HUES64 (cell line): Measurements from ENCODE around the gene TMPRSS6.

ENCODE experiments used
- H3K27ac ChIP-seq: 2 replicates; pipeline ENCODE4 v1.7.0; 2013; ENCODE audit warnings: low read depth, low read length, inconsistent platforms
- H3K27me3 ChIP-seq: 2 replicates; pipeline ENCODE4 v1.6.1; 2013; ENCODE audit warnings: mild to moderate bottlenecking, low read length; ENCODE audit not compliant: insufficient read depth
- H3K36me3 ChIP-seq: 2 replicates; pipeline ENCODE4 v1.6.1; 2013; ENCODE audit warnings: mild to moderate bottlenecking, low read length; ENCODE audit not compliant: insufficient read depth
- H3K4me1 ChIP-seq: 2 replicates; pipeline ENCODE4 v1.6.1; 2013; ENCODE audit warnings: mild to moderate bottlenecking, low read length, moderate library complexity; ENCODE audit not compliant: insufficient read depth
- H3K4me3 ChIP-seq: 2 replicates; pipeline ENCODE4 v1.5.1; 2013; ENCODE audit warnings: mild to moderate bottlenecking, low read length, moderate library complexity
- H3K9ac ChIP-seq: 2 replicates; pipeline ENCODE4 v1.6.1; 2013; ENCODE audit warnings: mild to moderate bottlenecking, low read depth, low read length
- H3K9me3 ChIP-seq: 2 replicates; pipeline ENCODE4 v1.6.1; 2013; ENCODE audit warnings: low read depth, low read length; ENCODE audit not compliant: insufficient read depth
- WGBS: fragments of 150-250, 120-280 bp; methylation state at CpG from one replicate; pipeline ENCODE4 v1.1.7; 2013; ENCODE audit warnings: missing lambda C conversion rate; 5-methylcytosine and 5-hydroxymethylcytosine counted together

TMPRSS6 gene

GRCh38 chr22:37030560-37031281 lies 78.8 kb downstream of the TMPRSS6 start:
- H3K9ac ChIP-seq = no peak overlapping the region
- H3K27ac ChIP-seq = no peak overlapping the region
- H3K4me1 ChIP-seq = peaks cover 12% of the 10 kb centered on the region; the same call in 1 of the 2 replicates
- H3K9me3 ChIP-seq = no peaks in the 10 kb centered on the region
- H3K36me3 ChIP-seq = peaks cover 35% of the 10 kb centered on the region
- WGBS = 79% methylated on average over 14 of the region's 14 CpGs
- no peak overlapping the region for H3K4me3 ChIP-seq
- no peaks in the 10 kb centered on the region for H3K27me3 ChIP-seq

GRCh38 chr22:37028692-37029674 lies 80.5 kb downstream of the TMPRSS6 start:
- Histone ChIP-seq H3K36me3 (peaks cover 51% of the 10 kb centered on the region), H3K4me1 (peaks cover 12% of the 10 kb centered on the region; the same call in 1 of the 2 replicates), H3K9ac (no peak overlapping the region), H3K27me3 (no peaks in the 10 kb centered on the region), H3K4me3 (no peak overlapping the region), H3K27ac (no peak overlapping the region), H3K9me3 (no peaks in the 10 kb centered on the region)
- 95% methylated on average over 22 of the region's 22 CpGs for WGBS

- peaks cover 51% of the 10 kb centered on the region for H3K36me3 ChIP-seq
- H3K9me3 ChIP-seq = no peaks in the 10 kb centered on the region
- no peak overlapping the region for H3K9ac ChIP-seq
- H3K4me1 ChIP-seq = peaks cover 7% of the 10 kb centered on the region; the same call in 1 of the 2 replicates
- H3K4me3 ChIP-seq = no peak overlapping the region
- no peak overlapping the region for H3K27ac ChIP-seq
- WGBS = 89% methylated on average over 7 of the region's 7 CpGs
- no peaks in the 10 kb centered on the region for H3K27me3 ChIP-seq
These were observed 82.0 kb downstream of the TMPRSS6 start for GRCh38 chr22:37027556-37027955.

GRCh38 chr22:37026325-37026724 lies 83.2 kb downstream of the TMPRSS6 start:
- 93% methylated on average over 5 of the region's 5 CpGs for WGBS
- peaks cover 3% of the 10 kb centered on the region; the same call in 1 of the 2 replicates for H3K4me1 ChIP-seq

GRCh38 chr22:37025500-37026070 lies 83.9 kb downstream of the TMPRSS6 start:
- H3K27ac ChIP-seq = no peak overlapping the region
- WGBS = 83% methylated on average over 10 of the region's 10 CpGs
- no peak overlapping the region for H3K9ac ChIP-seq
- peaks cover 51% of the 10 kb centered on the region for H3K36me3 ChIP-seq
- peaks cover 3% of the 10 kb centered on the region; the same call in 1 of the 2 replicates for H3K4me1 ChIP-seq
- no peaks in the 10 kb centered on the region for H3K27me3 ChIP-seq
- H3K4me3 ChIP-seq = no peak overlapping the region
- no peaks in the 10 kb centered on the region for H3K9me3 ChIP-seq

More at GRCh38 chr22:37026325-37026724, 83.2 kb downstream of the TMPRSS6 start:
- no peak overlapping the region for H3K9ac ChIP-seq
- H3K27ac ChIP-seq = no peak overlapping the region
- H3K9me3 ChIP-seq = no peaks in the 10 kb centered on the region
- no peak overlapping the region for H3K4me3 ChIP-seq
- no peaks in the 10 kb centered on the region for H3K27me3 ChIP-seq
- peaks cover 51% of the 10 kb centered on the region for H3K36me3 ChIP-seq

GRCh38 chr22:37024339-37025157 lies 85.0 kb downstream of the TMPRSS6 start:
- H3K9ac ChIP-seq = no peak overlapping the region
- H3K27ac ChIP-seq = no peak overlapping the region
- H3K4me3 ChIP-seq = no peak overlapping the region
- H3K36me3 ChIP-seq = peaks cover 43% of the 10 kb centered on the region
- no peaks in the 10 kb centered on the region for H3K9me3 ChIP-seq
- 94% methylated on average over 71 of the region's 71 CpGs for WGBS
- no peaks in the 10 kb centered on the region for H3K27me3 ChIP-seq
- H3K4me1 ChIP-seq = peaks cover 3% of the 10 kb centered on the region; the same call in 1 of the 2 replicates

- H3K9ac ChIP-seq = no peak overlapping the region
- H3K9me3 ChIP-seq = no peaks in the 10 kb centered on the region
- H3K4me1 ChIP-seq = peaks cover 3% of the 10 kb centered on the region; the same call in 1 of the 2 replicates
- H3K36me3 ChIP-seq = peaks cover 36% of the 10 kb centered on the region
- no peak overlapping the region for H3K27ac ChIP-seq
- 95% methylated on average over 34 of the region's 34 CpGs for WGBS
- no peaks in the 10 kb centered on the region for H3K27me3 ChIP-seq
- H3K4me3 ChIP-seq = no peak overlapping the region
These were observed 85.7 kb downstream of the TMPRSS6 start for GRCh38 chr22:37023743-37024338.

- Histone ChIP-seq H3K9ac (no peak overlapping the region), H3K4me3 (no peak overlapping the region), H3K27ac (no peak overlapping the region), H3K9me3 (no peaks in the 10 kb centered on the region), H3K27me3 (no peaks in the 10 kb centered on the region), H3K36me3 (peaks cover 34% of the 10 kb centered on the region), H3K4me1 (peaks cover 7% of the 10 kb centered on the region; the same call in 1 of the 2 replicates)
- 88% methylated on average over 16 of the region's 16 CpGs for WGBS
These were observed 86.8 kb downstream of the TMPRSS6 start for GRCh38 chr22:37022483-37023337.

- 81% methylated on average over 13 of the region's 13 CpGs for WGBS
These were observed 87.6 kb downstream of the TMPRSS6 start for GRCh38 chr22:37021710-37022482.

More at GRCh38 chr22:37021710-37022482, 87.6 kb downstream of the TMPRSS6 start:
- no peaks in the 10 kb centered on the region for H3K9me3 ChIP-seq
- no peak overlapping the region for H3K27ac ChIP-seq
- H3K4me3 ChIP-seq = no peak overlapping the region
- 0 out of 2 replicates have a peak, but pooled peaks cover 4% of the 10 kb centered on the region for H3K4me1 ChIP-seq
- H3K27me3 ChIP-seq = no peaks in the 10 kb centered on the region
- peaks cover 39% of the 10 kb centered on the region for H3K36me3 ChIP-seq
- H3K9ac ChIP-seq = no peak overlapping the region
